ENCODE measurements around the gene LMOD1.

LMOD1 gene

GRCh38 chr1:201988601-201989000 is 42.3 kb upstream of the LMOD1 start:
- Histone ChIP-seq H4K20me1 (ENCODE audit: insufficient read depth, low read length) (no peaks in the 10 kb centered on the region), H3K9ac (ENCODE audit: low read depth, low read length) (no peak overlapping the region), H3K27me3 (ENCODE audit: insufficient read depth, low read length, poor library complexity) (no peaks in the 10 kb centered on the region), H3K9me3 (ENCODE audit: insufficient read depth, low read length, severe bottlenecking) (no peaks in the 10 kb centered on the region), H2AFZ (ENCODE audit: low read depth, low read length) (no peak overlapping the region), H3K79me2 (ENCODE audit: insufficient read depth, low read length) (peaks cover 19% of the 10 kb centered on the region), H3K4me2 (ENCODE audit: insufficient read depth, low read length) (no peak overlapping the region), H3K36me3 (ENCODE audit: insufficient read depth, low read length) (peaks cover 46% of the 10 kb centered on the region), H3K27ac (ENCODE audit: low read length) (no peak overlapping the region), H3K4me1 (ENCODE audit: insufficient read depth, low read length) (peaks cover 11% of the 10 kb centered on the region), H3K4me3 (ENCODE audit: low read depth in 1 of 2, low read length in 2 of 2) (no peak overlapping the region)
- TF ChIP-seq EZH2 (IDR thresholded peaks at IDR 0.05; ENCODE audit: borderline replicate concordance, low read depth, low read length, severe bottlenecking) (no peak), CTCF (IDR thresholded peaks at IDR 0.05; ENCODE audit: borderline replicate concordance, extremely low read depth, low read length, poor library complexity, severe bottlenecking) (no peak)
- ATAC-seq (ENCODE audit: insufficient read depth, low read depth): no peak
- DNase-seq: no peak

GRCh38 chr1:201985355-201985754 is 39.0 kb upstream of the LMOD1 start:
- no peak for DNase-seq
- Histone ChIP-seq H3K79me2 (ENCODE audit: insufficient read depth, low read length) (peaks cover 33% of the 10 kb centered on the region), H3K36me3 (ENCODE audit: insufficient read depth, low read length) (peaks cover 24% of the 10 kb centered on the region)

GRCh38 chr1:201984446-201984845 is 38.1 kb upstream of the LMOD1 start:
- Histone ChIP-seq H4K20me1 (ENCODE audit: insufficient read depth, low read length) (no peaks in the 10 kb centered on the region), H3K4me3 (ENCODE audit: low read depth in 1 of 2, low read length in 2 of 2) (no peak overlapping the region), H3K36me3 (ENCODE audit: insufficient read depth, low read length) (peaks cover 15% of the 10 kb centered on the region), H3K4me1 (ENCODE audit: insufficient read depth, low read length) (peaks cover 30% of the 10 kb centered on the region), H3K79me2 (ENCODE audit: insufficient read depth, low read length) (peaks cover 33% of the 10 kb centered on the region), H3K4me2 (ENCODE audit: insufficient read depth, low read length) (peak overlapping the region; percentile 8; the same call in 1 of the 2 replicates), H2AFZ (ENCODE audit: low read depth, low read length) (no peak overlapping the region), H3K27ac (ENCODE audit: low read length) (no peak overlapping the region), H3K9ac (ENCODE audit: low read depth, low read length) (no peak overlapping the region), H3K27me3 (ENCODE audit: insufficient read depth, low read length, poor library complexity) (no peaks in the 10 kb centered on the region), H3K9me3 (ENCODE audit: insufficient read depth, low read length, severe bottlenecking) (no peaks in the 10 kb centered on the region)
- TF ChIP-seq CTCF (IDR thresholded peaks at IDR 0.05; ENCODE audit: borderline replicate concordance, extremely low read depth, low read length, poor library complexity, severe bottlenecking) (no peak), EZH2 (IDR thresholded peaks at IDR 0.05; ENCODE audit: borderline replicate concordance, low read depth, low read length, severe bottlenecking) (no peak)
- DNase-seq (no peak), ATAC-seq (ENCODE audit: insufficient read depth, low read depth) (no peak)

More at GRCh38 chr1:201985355-201985754, 39.0 kb upstream of the LMOD1 start:
- no peak overlapping the region for H3K9ac ChIP-seq (ENCODE audit: low read depth, low read length)
- H3K4me1 ChIP-seq (ENCODE audit: insufficient read depth, low read length): peaks cover 30% of the 10 kb centered on the region
- no peak overlapping the region for H3K4me3 ChIP-seq (ENCODE audit: low read depth in 1 of 2, low read length in 2 of 2)
- H2AFZ ChIP-seq (ENCODE audit: low read depth, low read length): no peak overlapping the region
- no peak overlapping the region for H3K27ac ChIP-seq (ENCODE audit: low read length)
- H3K4me2 ChIP-seq (ENCODE audit: insufficient read depth, low read length): 0 out of 2 replicates have a peak overlapping the region, but pooled peaks have one; percentile 22
- no peaks in the 10 kb centered on the region for H4K20me1 ChIP-seq (ENCODE audit: insufficient read depth, low read length)
- no peaks in the 10 kb centered on the region for H3K9me3 ChIP-seq (ENCODE audit: insufficient read depth, low read length, severe bottlenecking)
- H3K27me3 ChIP-seq (ENCODE audit: insufficient read depth, low read length, poor library complexity): no peaks in the 10 kb centered on the region
- TF ChIP-seq EZH2 (IDR thresholded peaks at IDR 0.05; ENCODE audit: borderline replicate concordance, low read depth, low read length, severe bottlenecking) (no peak), CTCF (IDR thresholded peaks at IDR 0.05; ENCODE audit: borderline replicate concordance, extremely low read depth, low read length, poor library complexity, severe bottlenecking) (no peak)
- ATAC-seq (ENCODE audit: insufficient read depth, low read depth): no peak

Measured in DND-41 (cell line).